GM18870 (cell line): ENCODE data around the gene SERPINB1.
"Not testable (repeated sequence)": the region's sequence is repeated elsewhere in the genome, so short reads cannot be mapped to it uniquely, and the experiment has no call there.

Experiments
- ATAC-seq: cut with Tn5 transposase; IDR thresholded peaks from one replicate; pipeline ENCODE4 v1.9.1; 2021; ENCODE audit warnings: moderate library complexity; ENCODE audit not compliant: unreplicated experiment

SERPINB1 gene

DNA sequence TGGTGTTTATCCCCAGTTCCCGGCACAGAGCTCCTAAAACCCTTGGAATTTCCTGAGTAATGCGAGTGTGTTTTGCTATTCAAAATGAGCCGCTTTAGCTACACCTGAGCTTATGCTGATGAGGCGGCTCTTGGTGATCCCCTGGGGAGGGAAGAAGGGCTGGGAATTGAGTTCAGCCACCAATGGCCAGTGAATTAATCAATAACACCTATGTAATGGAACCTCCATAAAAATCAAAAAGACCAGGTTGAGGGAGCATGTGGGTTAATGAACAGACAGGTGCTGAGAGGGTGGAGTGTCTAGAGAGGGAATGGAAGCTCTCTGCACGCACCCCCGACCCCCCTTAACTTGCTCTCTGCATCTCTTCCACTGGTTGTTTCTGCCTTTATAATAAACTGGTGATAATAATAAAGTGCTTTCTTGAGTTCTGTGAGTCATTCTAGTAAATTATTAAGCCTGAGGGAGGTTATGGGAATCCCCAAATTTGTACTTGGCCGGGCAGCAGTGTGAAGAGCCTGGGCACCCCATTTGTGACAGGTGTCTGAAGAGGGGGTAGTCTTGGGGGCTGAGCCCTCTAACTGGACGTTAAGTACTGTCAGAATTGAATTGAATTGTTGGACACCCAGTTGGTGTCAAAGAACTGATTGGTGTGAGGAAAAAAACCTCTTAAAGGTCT is 24.6 kb upstream of the SERPINB1 start:
- peak; percentile 49 for ATAC-seq

DNA sequence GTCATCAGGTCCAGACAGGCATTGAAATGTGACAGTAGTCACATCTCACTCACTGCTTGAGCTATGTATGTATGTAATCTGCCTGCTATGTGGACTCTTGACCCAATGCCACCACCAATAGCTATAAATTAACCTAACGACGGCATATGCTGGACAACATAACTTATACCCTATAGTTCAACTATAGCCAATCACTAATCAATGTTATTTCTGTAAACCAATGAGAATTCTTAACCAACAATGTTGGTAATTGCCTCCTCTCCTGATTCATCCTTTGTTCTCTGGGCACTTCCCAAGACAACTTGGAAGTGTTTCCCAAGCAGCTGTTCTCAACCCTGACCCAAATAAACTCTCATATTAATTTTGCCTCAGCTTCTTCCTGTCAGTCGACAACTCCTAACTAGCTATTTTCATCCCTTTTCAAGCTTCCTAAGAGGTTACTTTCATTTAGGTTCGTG is 24.1 kb upstream of the SERPINB1 start:
- no peak for ATAC-seq

DNA sequence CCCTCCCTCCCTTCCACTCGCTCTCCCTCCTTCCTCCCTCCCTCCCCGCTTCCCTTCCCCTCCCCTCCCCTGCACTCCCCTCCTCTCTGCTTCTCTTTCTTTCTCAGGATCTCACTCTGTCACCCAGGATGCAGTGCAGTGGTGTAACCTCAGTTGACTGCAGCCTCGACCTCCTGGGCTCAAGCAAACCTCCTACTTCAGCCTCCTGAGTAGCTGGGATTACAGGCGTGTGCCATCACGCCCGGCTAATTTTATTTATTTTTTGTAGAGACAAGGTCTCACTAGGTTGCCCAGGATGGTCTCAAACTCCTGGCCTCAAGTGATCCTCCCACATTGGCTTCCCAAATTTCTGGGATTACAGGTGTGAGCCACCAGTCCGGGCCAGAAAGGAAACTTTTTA is 23.6 kb upstream of the SERPINB1 start:
- ATAC-seq, result no peak

DNA sequence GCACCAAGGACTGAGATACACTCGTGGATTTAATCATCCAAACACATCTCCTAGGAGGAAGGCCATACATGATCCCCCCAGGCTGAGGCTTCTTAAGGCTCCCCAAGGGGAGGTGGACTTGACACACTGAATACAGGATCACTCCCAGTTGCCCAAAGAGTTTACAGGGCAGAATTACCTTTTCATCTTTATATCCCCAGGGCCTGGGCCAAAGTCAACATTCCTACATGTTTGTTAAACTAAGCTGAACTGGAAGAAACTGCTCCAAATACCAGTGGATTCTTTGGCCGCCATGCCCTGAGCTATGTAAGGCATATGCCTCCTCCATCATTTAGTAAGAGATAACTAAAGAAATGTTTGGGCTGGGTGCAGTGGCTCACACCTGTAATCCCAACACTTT is 22.2 kb upstream of the SERPINB1 start:
- no peak for ATAC-seq

DNA sequence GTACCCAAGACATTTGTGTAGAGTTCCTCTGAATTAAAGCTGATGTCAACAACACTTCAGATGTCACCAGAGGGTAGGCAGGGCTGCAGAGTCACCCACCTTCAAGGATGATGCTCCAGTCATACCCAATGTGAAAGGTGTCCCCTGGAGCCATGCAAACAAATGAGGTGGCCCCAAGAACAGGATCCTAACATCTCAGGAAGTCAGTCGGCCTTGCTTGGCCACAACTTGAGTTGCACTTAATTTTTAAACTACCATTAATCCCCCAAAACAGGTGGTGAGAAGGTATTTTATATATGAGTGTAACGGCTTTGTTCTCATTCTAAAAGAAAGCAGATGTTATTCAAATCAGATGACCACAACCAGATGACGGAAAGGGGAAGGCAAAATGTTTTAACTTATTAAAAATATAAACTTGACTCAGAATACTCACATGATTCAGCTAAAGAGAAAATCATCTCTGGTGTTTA is 21.1 kb upstream of the SERPINB1 start:
- ATAC-seq, result peak; percentile 56

DNA sequence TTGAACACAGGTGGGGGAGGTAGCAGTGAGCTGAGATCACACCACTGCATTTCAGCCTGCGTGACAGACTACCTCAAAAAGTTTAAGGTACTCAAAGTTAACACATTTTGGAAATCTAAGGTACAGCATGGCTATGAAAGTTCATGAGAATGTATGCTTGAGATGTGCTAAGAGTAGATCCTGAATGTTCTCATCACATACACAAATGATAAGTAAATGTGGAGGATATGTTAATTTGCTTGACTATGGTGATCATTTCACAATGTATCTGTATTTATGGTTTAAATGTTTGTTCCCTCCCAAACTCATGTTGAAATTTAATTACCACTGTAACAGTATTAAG is 20.1 kb upstream of the SERPINB1 start:
- ATAC-seq, result no peak

DNA sequence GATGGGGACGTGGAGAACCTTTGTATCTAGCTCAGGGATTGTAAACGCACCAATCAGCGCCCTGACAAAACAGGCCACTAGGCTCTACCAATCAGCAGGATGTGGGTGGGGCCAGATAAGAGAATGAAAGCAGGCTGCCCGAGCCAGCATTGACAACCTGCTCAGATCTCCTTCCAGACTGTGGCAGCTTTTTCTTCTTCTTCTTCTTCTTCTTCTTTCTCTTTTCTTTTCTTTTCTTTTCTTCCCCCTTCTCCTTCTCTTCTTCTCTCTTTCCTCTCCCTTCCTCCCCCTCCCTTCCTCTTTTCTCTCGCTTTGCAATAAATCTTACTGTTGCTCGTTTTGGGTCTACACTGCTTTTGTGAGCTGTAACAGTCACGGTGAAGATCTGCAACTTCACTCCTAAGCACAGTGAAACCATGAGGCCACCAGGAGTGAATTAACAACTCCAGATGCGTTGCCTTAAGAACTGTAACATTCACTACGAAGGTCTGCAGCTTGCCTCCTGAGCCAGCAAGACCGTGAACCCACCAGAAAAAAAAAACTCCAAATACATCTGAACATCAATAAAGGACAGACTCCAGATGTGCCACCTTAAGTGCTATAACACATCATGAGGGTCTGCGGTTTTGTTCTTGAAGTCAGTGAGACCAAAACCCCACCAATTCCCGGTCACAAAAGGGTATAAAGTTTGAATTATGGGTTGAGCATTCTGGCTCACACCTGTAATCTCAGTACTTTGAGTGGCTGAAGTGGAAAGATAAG is 19.6 kb upstream of the SERPINB1 start:
- ATAC-seq, result no peak

DNA sequence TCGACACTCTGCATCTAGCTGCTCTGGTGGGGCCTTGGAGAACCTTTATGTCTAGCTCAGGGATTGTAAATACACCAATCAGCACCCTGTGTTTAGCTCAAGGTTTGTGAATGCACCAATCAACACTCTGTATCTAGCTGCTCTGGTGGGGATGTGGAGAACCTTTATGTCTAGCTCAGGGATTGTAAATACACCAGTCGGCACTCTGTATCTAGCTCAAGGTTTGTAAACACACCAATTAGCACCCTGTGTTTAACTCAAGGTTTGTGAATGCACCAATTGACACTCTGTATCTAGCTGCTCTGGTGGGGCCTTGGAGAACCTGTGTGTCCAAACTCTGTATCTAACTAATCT is 19.0 kb upstream of the SERPINB1 start:
- not testable (repeated sequence) for ATAC-seq

DNA sequence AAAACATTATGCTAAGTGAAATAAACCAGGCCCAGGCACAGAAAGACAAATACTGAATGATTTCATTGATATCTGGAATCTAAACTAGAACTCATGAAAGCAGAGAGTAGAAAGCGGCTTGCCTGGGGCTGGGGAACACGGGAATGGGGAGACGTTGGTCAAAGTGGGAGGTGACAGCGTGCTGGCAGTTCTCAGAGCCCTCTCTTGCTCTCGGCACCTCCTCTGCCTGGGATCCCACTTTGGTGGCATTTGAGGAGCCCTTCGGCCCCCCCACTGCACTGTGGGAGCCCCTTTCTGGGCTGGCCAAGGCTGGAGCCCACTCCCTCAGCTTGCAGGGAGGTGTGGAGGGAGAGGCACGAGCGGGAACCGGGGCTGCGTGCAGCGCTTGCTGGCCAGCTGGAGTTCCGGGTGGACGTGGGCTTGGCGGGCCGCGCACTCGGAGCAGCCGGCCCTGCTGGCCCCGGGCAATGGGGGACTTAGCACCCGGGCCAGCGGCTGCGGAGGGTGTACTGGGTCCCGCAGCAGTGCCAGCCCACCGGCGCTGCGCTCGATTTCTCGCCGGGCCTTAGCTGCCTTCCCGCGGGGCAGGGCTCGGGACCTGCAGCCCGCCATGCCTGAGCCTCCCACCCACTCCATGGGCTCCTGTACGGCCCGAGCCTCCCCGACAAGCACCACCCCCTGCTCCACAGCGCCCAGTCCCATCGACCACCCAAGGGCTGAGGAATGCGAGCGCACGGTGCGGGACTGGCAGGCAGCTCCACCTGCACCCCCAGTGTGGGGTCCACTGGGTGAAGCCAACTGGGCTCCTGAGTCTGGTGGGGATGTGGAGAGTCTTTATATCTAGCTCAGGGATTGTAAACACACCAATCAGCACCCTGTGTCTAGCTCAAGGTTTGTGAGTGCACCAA is 18.4 kb upstream of the SERPINB1 start:
- ATAC-seq, result not testable (repeated sequence)

DNA sequence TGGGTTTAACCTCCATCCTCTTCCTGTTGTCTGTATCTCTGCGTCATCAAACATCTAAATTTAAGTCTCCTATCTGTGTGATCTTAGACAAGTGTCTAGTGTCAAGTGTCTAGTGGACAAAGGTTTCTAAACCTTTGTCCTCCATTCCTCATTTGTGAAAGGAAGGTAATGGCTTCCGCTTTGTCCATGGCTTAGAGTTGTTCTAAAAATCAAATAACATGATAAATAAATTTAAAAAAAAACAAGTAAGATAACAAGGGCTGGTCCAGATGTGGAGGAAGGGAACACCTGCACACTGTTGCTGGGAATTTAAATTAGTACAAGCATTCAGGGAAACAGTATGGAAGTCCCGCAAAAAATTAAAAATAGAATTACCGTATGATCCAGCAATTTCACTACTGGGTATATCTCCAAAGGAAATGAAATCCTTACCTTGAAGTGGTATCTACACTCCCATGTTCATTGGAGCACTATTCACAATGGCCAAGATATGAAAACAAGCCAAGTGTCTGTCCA is 17.6 kb upstream of the SERPINB1 start:
- no peak for ATAC-seq

DNA sequence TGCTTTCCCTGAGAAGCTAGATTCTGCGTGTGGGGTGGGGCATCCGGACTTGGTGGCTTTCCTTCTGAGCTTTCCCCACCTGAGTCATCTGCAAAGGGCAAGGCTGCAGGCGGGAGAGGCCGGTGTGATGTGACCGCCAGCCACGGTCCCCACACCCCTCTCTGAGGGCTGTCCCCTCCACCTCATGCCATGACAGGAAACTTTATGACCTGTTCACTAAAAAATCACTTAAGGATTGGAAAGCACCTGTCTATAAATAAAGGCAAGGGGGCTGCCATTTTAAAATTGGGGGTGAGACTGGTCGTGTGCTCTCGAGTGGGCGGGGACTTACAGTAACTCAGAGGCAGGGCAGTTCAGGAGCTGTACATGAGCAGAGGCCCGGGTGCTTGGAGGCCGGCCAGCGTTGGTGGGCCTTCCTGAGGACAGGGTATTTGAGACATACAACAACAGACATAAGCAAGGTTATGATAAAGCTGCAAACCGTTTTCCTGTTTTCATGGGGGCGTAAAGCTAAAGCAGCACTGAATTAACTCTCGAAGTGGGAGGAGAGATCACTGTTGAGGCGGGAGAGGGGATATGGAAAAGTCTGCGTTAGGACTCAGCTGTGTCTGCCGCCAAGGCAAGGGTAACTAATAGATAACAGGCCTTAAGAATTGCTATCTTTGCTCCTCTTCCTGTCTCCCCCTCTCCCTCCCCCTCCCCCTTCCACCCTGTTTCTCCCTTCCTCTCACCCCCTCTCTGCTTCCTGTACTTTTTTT is 16.1 kb upstream of the SERPINB1 start:
- peak; percentile 38 for ATAC-seq

DNA sequence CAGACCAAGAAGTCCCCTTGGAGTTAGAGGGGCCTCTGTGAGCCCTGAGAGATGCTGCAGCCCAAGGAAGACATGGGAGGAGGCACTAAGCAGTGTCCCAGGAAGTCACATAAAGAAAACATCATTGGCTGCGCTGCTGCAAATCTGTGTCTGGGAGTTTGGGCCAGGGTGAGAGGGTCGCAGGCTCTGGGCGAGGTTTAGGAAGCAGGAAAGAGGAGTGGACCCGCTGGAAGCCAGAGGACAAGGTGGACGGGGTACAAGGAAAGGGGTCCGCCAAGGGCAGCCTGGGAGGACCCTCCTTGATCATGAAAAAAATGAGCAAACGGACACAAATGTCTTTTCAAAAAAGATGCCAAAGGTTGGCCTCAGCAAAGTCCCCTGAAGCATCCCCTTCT is 15.5 kb upstream of the SERPINB1 start:
- no peak for ATAC-seq

DNA sequence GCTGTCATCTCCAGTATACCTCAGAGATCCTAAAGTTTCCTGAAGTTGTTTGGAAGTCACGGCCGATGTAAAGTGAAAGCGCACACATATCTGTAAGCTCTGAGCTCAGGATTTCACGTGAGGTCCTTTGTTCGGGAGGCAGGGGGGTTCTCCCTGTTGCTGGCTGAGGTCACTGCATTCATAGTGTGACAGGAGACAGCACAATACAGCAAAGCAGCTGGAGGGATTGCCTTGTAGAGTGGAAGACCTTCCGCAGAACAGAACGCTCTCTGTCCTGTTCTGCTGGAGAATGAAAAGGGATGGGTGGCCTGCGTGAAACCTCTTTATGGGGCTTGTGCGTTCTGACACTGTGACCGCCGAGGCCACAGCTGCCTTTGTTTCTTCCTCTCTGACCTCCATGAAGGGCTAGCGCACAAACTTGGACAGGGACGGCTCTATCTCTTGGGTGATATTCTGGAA is 13.4 kb upstream of the SERPINB1 start:
- no peak for ATAC-seq

DNA sequence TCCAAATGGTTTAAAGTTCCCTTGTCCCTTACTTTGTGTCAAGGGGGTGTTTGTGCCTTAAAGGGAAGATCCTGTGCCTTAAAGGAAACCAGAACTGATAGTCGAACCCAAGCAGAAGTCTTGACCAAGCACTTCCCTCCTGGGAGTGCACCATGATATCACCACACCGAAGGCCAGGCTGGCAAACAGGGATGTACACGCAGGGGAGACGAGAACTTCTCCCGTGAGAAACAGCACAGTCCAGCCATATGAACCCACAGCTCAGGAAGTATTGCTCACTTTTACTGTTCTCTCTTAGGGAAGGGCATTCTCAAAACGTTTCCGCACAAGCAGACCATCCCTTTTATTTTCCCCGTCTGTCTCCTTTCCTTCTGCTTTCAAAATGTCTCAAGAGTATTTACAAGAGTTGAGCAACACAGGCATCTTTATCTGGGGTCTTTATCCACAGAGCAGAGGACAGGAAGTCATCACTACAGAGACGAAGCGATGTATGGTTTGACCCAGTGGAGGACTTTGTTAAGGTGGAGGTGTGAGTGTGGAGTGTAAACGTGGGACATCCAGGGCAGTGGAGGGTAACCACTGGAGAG is 12.8 kb upstream of the SERPINB1 start:
- ATAC-seq, result peak; percentile 4

DNA sequence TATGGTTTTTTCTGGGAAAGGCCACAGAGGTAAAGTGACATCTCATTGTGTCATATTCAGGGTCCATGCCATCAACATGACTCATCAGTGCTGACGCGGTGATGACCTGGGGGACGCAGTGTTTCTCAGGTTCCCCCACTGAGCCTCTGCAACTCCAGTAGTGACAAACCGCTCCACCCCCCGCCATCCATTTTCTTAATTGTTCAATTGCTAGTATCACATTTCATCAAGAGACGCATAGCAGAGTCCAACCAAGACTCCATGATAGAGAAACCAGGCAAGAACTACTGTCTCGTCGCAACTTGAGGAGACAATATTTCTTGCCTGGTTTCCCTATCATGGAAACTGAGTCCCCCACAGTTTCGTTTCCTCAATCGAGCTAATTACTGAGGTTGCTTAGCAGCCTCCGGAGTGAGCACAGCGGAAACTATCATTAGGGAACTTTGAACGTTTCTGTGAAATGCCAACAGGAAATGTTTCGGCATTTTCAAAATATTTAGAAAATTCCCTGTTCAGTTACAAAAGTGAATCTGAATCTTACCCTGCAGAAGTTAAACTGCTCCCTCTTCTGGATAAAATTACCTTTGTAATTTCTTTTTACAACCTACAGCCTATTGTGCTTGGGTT is 12.2 kb upstream of the SERPINB1 start:
- ATAC-seq, result peak; percentile 26

DNA sequence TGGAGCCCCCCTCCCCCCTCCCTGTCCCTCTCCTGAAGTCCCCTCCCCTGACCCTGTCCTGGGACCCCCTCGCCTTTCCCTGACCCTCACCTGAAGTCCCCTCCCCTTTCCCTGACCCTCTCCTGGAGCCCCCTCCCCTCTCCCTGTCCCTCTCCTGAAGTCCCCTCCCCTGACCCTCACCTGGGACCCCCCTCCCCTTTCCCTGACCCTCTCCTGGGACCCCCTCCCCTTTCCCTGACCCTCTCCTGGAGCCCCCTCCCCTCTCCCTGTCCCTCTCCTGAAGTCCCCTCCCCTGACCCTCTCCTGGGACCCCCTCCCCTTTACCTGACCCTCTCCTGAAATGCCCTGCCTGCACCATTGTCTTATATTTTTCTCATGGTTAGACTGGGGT is 11.7 kb upstream of the SERPINB1 start:
- not testable (repeated sequence) for ATAC-seq

DNA sequence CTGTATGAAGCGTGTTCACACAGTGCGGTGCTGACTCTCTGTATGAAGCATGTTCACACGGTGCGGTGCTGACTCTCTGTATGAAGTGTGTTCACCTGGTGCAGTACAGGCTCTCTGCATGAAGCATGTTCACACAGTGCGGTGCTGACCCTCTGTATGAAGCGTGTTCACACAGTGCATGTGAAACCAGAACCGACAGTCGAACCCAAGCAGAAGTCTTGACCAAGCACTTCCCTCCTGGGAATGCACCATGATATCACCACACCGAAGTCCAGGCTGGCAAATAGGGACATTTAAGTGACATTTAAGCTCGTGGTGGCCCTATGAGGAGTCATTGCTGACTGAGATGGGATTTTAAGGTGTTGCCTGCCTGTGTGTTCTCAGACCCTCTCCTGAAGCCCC is 11.3 kb upstream of the SERPINB1 start:
- ATAC-seq, result no peak

DNA sequence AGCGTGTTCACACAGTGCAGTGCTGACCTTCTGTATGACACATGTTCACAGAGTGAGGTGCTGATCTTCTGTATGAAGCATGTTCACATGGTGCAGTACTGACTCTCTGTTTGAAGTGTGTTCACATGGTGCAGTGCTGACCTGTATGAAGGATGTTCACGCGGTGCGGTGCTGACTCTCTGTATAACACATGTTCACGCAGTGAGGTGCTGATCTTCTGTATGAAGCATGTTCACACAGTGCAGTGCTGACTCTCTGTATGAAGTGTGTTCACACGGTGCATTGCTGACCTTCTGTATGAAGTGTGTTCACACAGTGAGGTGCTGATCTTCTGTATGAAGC is 10.8 kb upstream of the SERPINB1 start:
- no peak for ATAC-seq

DNA sequence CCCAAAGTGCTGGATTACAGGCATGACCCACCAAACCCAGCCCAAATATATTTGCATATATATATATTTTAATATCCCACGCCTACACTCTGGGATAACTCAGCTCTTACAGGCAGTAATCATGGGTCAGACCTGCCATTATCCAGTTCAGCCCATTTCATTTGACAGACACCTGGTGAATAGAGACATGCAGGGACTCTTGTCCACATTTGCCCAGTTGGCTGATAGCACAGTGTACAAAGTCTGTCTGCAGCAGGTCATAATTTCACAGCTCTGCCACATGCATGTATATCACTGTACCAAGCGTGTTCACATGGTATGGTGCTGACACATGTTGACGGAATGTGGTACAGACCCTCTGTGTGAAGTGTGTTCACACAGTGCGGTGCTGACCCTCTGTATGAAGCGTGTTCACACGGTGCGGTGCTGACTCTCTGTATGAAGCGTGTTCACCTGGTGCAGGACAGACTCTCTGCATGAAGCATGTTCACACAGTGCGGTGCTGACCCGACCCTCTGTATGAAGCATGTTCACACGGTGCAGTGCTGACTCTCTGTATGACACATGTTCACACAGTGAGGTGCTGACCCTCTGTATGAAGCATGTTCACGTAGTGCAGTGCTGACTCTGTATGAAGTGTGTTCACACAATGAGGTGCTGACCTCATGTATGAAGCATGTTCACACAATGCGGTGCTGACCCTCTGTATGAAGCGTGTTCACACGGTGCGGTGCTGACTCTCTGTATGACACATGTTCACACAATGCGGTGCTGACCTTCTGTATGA is 10.3 kb upstream of the SERPINB1 start:
- no peak for ATAC-seq
